HepG2 (cell line): ENCODE data around the gene CDHR4. TPM values are rescaled to one million over a fixed set of nuclear protein-coding genes. Genes with fewer than 3 reads are reported as not detected.

Source experiments
- ATAC-seq: fragments of 200-7000 bp; cut with Tn5 transposase; 3 replicates; pipeline ENCODE4 v1.9.1; 2020; ENCODE audit warnings: mild to moderate bottlenecking, moderate library complexity
- BruUV-seq: library from RNA; stranded (reverse); fragments of 400-500 nt; replicated peaks from 2 replicates; lab custom pipeline; 2021; lab: Mats Ljungman, UMichigan
- CTCF ChIA-PET: fragments of 300-600 bp; formaldehyde crosslinking; extraction: SDS; loops from one replicate; lab custom pipeline; 2021; ENCODE audit warnings: low total read pairs, inconsistent platforms, low intra/inter-chr PET ratio; lab: Yijun Ruan, JAX
- POLR2A ChIA-PET: fragments of 350-600 bp; sonication (Branson Sonifier 250); formaldehyde crosslinking; loops from one replicate; lab custom pipeline; 2020; ENCODE audit warnings: antibody characterized with exemption, inconsistent platforms; lab: Yijun Ruan, JAX
- DNase-seq: peaks from one replicate; pipeline ENCODE4 v3.0.0-alpha.2; 2015; ENCODE audit warnings: low spot score
- FAIRE-seq: peaks from 3 replicates; lab custom pipeline; 2011; peaks lifted over from hg19 to GRCh38; lab: Jason Lieb, UNC
- H2AFZ ChIP-seq: one replicate; pipeline ENCODE4 v1.6.1; 2011; ENCODE audit warnings: low read length, inconsistent platforms
- H3K27ac ChIP-seq: fragments of 300-600 bp; 3 replicates; pipeline ENCODE4 v1.8.0; 2011; ENCODE audit warnings: mixed run types, mild to moderate bottlenecking, mixed read lengths, low read length, inconsistent platforms; ENCODE audit not compliant: insufficient read depth; ENCODE audit errors: extremely low read length
- H3K27me3 ChIP-seq, 2 experiments: fragments of 200-600 bp in 1 of 2; 2 replicates in 1 of 2; 3 replicates in 1 of 2; pipeline versions ENCODE4 v1.6.0 to v1.8.0; 2011; ENCODE audit warnings: low read length in 2 of 2, mild to moderate bottlenecking in 2 of 2, moderate library complexity in 2 of 2, inconsistent platforms in 1 of 2; ENCODE audit not compliant: insufficient read depth in 2 of 2, control insufficient read depth in 1 of 2
- H3K36me3 ChIP-seq, 2 experiments: fragments of 200-600 bp in 1 of 2; replicated peaks in 1 of 2; 2 replicates in 1 of 2; 3 replicates in 1 of 2; pipeline versions ENCODE4 v1.5.1 to v1.8.0; 2011; ENCODE audit warnings: low read length in 2 of 2, inconsistent platforms in 1 of 2; ENCODE audit not compliant: insufficient read depth in 2 of 2, control insufficient read depth in 1 of 2
- H3K4me1 ChIP-seq: 2 replicates; pipeline ENCODE4 v1.5.1; 2012; ENCODE audit warnings: low read length, inconsistent platforms; ENCODE audit not compliant: insufficient read depth
- H3K4me2 ChIP-seq: 2 replicates; pipeline ENCODE4 v1.6.0; 2011; ENCODE audit warnings: low read depth, low read length, inconsistent platforms
- H3K4me3 ChIP-seq, 3 experiments: fragments of 200-600 bp in 1 of 3; sonication (generic), shearing (Covaris generic) in 1 of 3; replicated peaks in 1 of 3; 2 replicates each; pipeline ENCODE4 v1.5.1; 2011 to 2016; ENCODE audit warnings: low read length in 3 of 3, inconsistent platforms in 2 of 3, low read depth in 2 of 3, mild to moderate bottlenecking in 2 of 3, control low read depth in 1 of 3, mixed read lengths in 1 of 3; ENCODE audit not compliant: insufficient read depth in 1 of 3
- H3K79me2 ChIP-seq: one replicate; pipeline ENCODE4 v1.6.1; 2011; ENCODE audit warnings: low read length, inconsistent platforms; ENCODE audit not compliant: insufficient read depth
- H3K9ac ChIP-seq: 2 replicates; pipeline ENCODE4 v1.6.0; 2011; ENCODE audit warnings: mild to moderate bottlenecking, low read depth, low read length, inconsistent platforms; ENCODE audit not compliant: insufficient read depth
- H3K9me3 ChIP-seq: 2 replicates; pipeline ENCODE4 v1.5.1; 2012; ENCODE audit warnings: mild to moderate bottlenecking, low read length
- H4K20me1 ChIP-seq: 2 replicates; pipeline ENCODE4 v1.6.0; 2011; ENCODE audit warnings: inconsistent platforms, mild to moderate bottlenecking, low read length, moderate library complexity; ENCODE audit not compliant: insufficient read depth
- ATF5 ChIP-seq: sonication (generic); formaldehyde crosslinking; IDR thresholded peaks from 2 replicates; pipeline ENCODE4 v1.4.0; 2020; ENCODE audit warnings: mild to moderate bottlenecking, low read depth, missing genetic modification reagents
- CSRNP1 ChIP-seq: sonication (generic); formaldehyde crosslinking; IDR thresholded peaks from 2 replicates; pipeline ENCODE4 v1.8.1; 2023; ENCODE audit warnings: mild to moderate bottlenecking, missing genetic modification reagents
- HIVEP1 ChIP-seq: sonication (generic); formaldehyde crosslinking; IDR thresholded peaks from 2 replicates; pipeline ENCODE4 v1.4.0; 2020; ENCODE audit warnings: mild to moderate bottlenecking, missing genetic modification reagents
- ISL2 ChIP-seq: sonication (generic); formaldehyde crosslinking; IDR thresholded peaks from 2 replicates; pipeline ENCODE4 v1.5.0; 2020; ENCODE audit warnings: missing genetic modification reagents
- MATR3 ChIP-seq: sonication (generic); formaldehyde crosslinking; IDR thresholded peaks from 2 replicates; pipeline ENCODE4 v1.4.0; 2020; ENCODE audit warnings: missing genetic modification reagents
- POGZ ChIP-seq: sonication (generic); formaldehyde crosslinking; IDR thresholded peaks from 2 replicates; pipeline ENCODE4 v1.4.0; 2020; ENCODE audit warnings: mild to moderate bottlenecking, missing genetic modification reagents
- RARA ChIP-seq: IDR thresholded peaks from 2 replicates; pipeline ENCODE4 v1.6.1; 2016; ENCODE audit warnings: missing genetic modification reagents, missing compliant biosample characterization
- SALL1 ChIP-seq: sonication (generic); formaldehyde crosslinking; IDR thresholded peaks from 2 replicates; pipeline ENCODE4 v1.8.0; 2022; ENCODE audit warnings: mild to moderate bottlenecking, missing genetic modification reagents
- SAP130 ChIP-seq: IDR thresholded peaks from 2 replicates; pipeline ENCODE4 v1.6.1; 2016; ENCODE audit warnings: low read depth
- ZFY ChIP-seq: sonication (generic); formaldehyde crosslinking; IDR thresholded peaks from 2 replicates; pipeline ENCODE4 v1.4.0; 2020; ENCODE audit warnings: missing genetic modification reagents
- ZNF264 ChIP-seq: sonication (generic); formaldehyde crosslinking; IDR thresholded peaks from 2 replicates; pipeline ENCODE4 v1.4.0; 2020; ENCODE audit warnings: missing genetic modification reagents
- ZNF274 ChIP-seq: sonication (generic); formaldehyde crosslinking; IDR thresholded peaks from 2 replicates; pipeline ENCODE4 v1.5.1; 2020; ENCODE audit warnings: mild to moderate bottlenecking, missing genetic modification reagents
- ZNF556 ChIP-seq: sonication (generic); formaldehyde crosslinking; IDR thresholded peaks from 2 replicates; pipeline ENCODE4 v1.4.0; 2020; ENCODE audit warnings: mild to moderate bottlenecking, missing genetic modification reagents, borderline replicate concordance
- ZNF558 ChIP-seq: sonication (generic); formaldehyde crosslinking; IDR thresholded peaks from 2 replicates; pipeline ENCODE4 v1.9.0; 2022; ENCODE audit warnings: mild to moderate bottlenecking, missing genetic modification reagents, borderline replicate concordance
- ZNF652 ChIP-seq: IDR thresholded peaks from 2 replicates; pipeline ENCODE4 v1.6.1; 2016; ENCODE audit warnings: low read depth, borderline replicate concordance
- WGBS: methylation state at CpG from one replicate; pipeline ENCODE4 v1.1.6; 2017; ENCODE audit warnings: low lambda C conversion rate; 5-methylcytosine and 5-hydroxymethylcytosine counted together
- in situ Hi-C: cut with HindIII; loops from 2 replicates; pipeline ENCODE4 v1.10.0; 2017; ENCODE audit warnings: low pct_unique_long_range_greater_than_20kb; ENCODE audit not compliant: extremely low pct_ligation_motif_present
- intact Hi-C: fragments of 100-400 bp; cut with micrococcal nuclease; formaldehyde crosslinking; loops from one replicate; pipeline ENCODE4 v1.10.0; 2022; ENCODE audit not compliant: unreplicated experiment
- polyA plus RNA-seq, 8 experiments: library from polyadenylated mRNA; depleted of rRNA in 3 of 8; stranded (reverse) in 7 of 8; unstranded in 1 of 8; fragments of >200 nt; fragmentation: Illumina TruSeq in 4 of 8; extraction: Trizol in 4 of 8; gene quantifications; 2 replicates each; pipeline versions ENCODE4 v1.2.1 to v1.2.3, GENCODE V29; 2011 to 2016; ENCODE audit warnings: low read depth in 4 of 8, missing spikeins in 1 of 8, mixed read lengths in 1 of 8; ENCODE audit not compliant: insufficient read depth in 1 of 8
- total RNA-seq, 5 experiments: library from RNA; depleted of rRNA; stranded (reverse); fragments of >200 nt; fragmentation: Illumina TruSeq; extraction: Trizol; gene quantifications; 2 replicates each; pipeline ENCODE4 v1.2.3, GENCODE V29; 2016; ENCODE audit warnings: low read depth in 1 of 5
- TF ChIP-seq, protein P1 (sequence below): sonication (generic); formaldehyde crosslinking; IDR thresholded peaks from 2 replicates; pipeline ENCODE4 v1.4.0; 2020; ENCODE audit warnings: missing genetic modification reagents
- TF ChIP-seq, protein P2 (sequence below): sonication (generic); formaldehyde crosslinking; IDR thresholded peaks from 2 replicates; pipeline ENCODE4 v1.4.0; 2020; ENCODE audit warnings: missing genetic modification reagents

Gene CDHR4
- total and polyA plus RNA-seq, 2 of the 13 experiments (the other 11 are each of a cell fraction or from before 2014, with no cell fraction given): 0.21 TPM; not detected in 1

DNA sequence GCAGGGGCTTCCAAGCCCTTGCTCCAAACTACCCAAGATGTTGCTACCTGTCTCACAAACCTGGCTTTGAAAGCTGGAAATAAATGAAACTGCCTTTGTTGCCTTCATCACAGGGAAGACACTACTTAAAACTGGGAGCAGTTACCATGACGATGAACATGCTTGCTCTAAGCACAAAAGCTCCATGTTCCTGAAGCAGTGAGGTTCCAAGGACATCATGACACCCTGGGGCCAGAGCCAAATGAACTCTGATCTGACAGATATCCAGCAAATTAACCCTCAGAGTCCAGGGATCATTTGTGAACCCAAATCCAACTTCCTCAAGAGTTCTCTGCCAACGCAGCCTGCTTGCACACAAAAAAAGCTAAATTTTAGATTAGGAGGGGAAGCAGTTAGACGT lies 46.0 kb upstream of the CDHR4 start (continued):
- TF ChIP-seq ZNF652 (peak; percentile 91), ISL2 (CRISPR knock-in tag) (no peak), ZFY (CRISPR knock-in tag) (peak; percentile 34)

- intact Hi-C loops (loop anchor here (1.0 to 2.0 kb wide), 2 partner anchors 29 to 62 kb away; no protein-coding TSS in a partner anchor), in situ Hi-C loops (loop anchor here (5.0 kb wide), 2 partner anchors 37 to 63 kb away; no protein-coding TSS in a partner anchor)
- no peaks in the 10 kb centered on the region for H3K79me2 ChIP-seq
- FAIRE-seq (peak; percentile 78), ATAC-seq (peak; percentile 85), DNase-seq (peak; percentile 89)
- WGBS: 55% methylated on average over 5 of the region's 5 CpGs
- H3K4me3 ChIP-seq: no peak overlapping the region
- no peaks in the 10 kb centered on the region for H3K27me3 ChIP-seq
- H3K36me3 ChIP-seq: peaks cover 2 to 21% of the 10 kb centered on the region in 2 experiments; a peak in 2 of 5 replicates
- H4K20me1 ChIP-seq: no peaks in the 10 kb centered on the region
- POLR2A ChIA-PET: interaction anchor here (0.5 to 1.9 kb wide), 7 partner anchors 13 to 390 kb away, joined by 3 to 8 read pairs (median 4); partner anchors contain the start of genes INKA1, MON1A and RBM6
- peak overlapping the region; percentile 28; the same call in 1 of the 2 replicates for H3K4me2 ChIP-seq
- H3K4me1 ChIP-seq: peaks cover 54% of the 10 kb centered on the region
- CTCF ChIA-PET: no interaction called here
- no peaks in the 10 kb centered on the region for H3K9me3 ChIP-seq
- peak overlapping the region; percentile 49; the same call in 1 of the 2 replicates for H3K9ac ChIP-seq
- no peak overlapping the region for H2AFZ ChIP-seq
- no TSS peak for BruUV-seq
- H3K27ac ChIP-seq: peak overlapping the region; percentile 75
- TF ChIP-seq ZNF264 (CRISPR knock-in tag) (0 out of 2 replicates have a peak, but pooled peaks have one; percentile 21), ZNF556 (CRISPR knock-in tag) (0 out of 2 replicates have a peak, but pooled peaks have one; percentile 34), HIVEP1 (no peak), ZNF274 (CRISPR knock-in tag) (no peak), POGZ (CRISPR knock-in tag) (no peak), ATF5 (no peak), MATR3 (CRISPR knock-in tag) (no peak), ZNF558 (CRISPR knock-in tag) (0 out of 2 replicates have a peak, but pooled peaks have one; percentile 28), SALL1 (CRISPR knock-in tag) (peak; percentile 39; the same call in 1 of the 2 replicates), RARA (CRISPR knock-in tag) (peak; percentile 55; the same call in 1 of the 2 replicates), SAP130 (peak; percentile 60), CSRNP1 (CRISPR knock-in tag) (no peak)
- TF ChIP-seq, protein P1, sequence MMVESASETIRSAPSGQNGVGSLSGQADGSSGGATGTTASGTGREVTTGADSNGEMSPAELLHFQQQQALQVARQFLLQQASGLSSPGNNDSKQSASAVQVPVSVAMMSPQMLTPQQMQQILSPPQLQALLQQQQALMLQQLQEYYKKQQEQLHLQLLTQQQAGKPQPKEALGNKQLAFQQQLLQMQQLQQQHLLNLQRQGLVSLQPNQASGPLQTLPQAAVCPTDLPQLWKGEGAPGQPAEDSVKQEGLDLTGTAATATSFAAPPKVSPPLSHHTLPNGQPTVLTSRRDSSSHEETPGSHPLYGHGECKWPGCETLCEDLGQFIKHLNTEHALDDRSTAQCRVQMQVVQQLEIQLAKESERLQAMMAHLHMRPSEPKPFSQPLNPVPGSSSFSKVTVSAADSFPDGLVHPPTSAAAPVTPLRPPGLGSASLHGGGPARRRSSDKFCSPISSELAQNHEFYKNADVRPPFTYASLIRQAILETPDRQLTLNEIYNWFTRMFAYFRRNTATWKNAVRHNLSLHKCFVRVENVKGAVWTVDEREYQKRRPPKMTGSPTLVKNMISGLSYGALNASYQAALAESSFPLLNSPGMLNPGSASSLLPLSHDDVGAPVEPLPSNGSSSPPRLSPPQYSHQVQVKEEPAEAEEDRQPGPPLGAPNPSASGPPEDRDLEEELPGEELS (CRISPR knock-in tag): peak; percentile 26; the same call in 1 of the 2 replicates
- TF ChIP-seq, protein P2, sequence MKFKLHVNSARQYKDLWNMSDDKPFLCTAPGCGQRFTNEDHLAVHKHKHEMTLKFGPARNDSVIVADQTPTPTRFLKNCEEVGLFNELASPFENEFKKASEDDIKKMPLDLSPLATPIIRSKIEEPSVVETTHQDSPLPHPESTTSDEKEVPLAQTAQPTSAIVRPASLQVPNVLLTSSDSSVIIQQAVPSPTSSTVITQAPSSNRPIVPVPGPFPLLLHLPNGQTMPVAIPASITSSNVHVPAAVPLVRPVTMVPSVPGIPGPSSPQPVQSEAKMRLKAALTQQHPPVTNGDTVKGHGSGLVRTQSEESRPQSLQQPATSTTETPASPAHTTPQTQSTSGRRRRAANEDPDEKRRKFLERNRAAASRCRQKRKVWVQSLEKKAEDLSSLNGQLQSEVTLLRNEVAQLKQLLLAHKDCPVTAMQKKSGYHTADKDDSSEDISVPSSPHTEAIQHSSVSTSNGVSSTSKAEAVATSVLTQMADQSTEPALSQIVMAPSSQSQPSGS (CRISPR knock-in tag): no peak
Observed at GRCh38 chr3:49844464-49845183, 45.0 kb upstream of the CDHR4 start.
